ENCODE measurements around the gene C10orf88. TPM values are rescaled to one million over a fixed set of nuclear protein-coding genes. Genes with fewer than 3 reads are reported as not detected.

The C10orf88 gene
- total and polyA plus RNA-seq, 4 experiments from 2014 or later, result 8.1 to 12.3 (median 10.1) TPM

DNA sequence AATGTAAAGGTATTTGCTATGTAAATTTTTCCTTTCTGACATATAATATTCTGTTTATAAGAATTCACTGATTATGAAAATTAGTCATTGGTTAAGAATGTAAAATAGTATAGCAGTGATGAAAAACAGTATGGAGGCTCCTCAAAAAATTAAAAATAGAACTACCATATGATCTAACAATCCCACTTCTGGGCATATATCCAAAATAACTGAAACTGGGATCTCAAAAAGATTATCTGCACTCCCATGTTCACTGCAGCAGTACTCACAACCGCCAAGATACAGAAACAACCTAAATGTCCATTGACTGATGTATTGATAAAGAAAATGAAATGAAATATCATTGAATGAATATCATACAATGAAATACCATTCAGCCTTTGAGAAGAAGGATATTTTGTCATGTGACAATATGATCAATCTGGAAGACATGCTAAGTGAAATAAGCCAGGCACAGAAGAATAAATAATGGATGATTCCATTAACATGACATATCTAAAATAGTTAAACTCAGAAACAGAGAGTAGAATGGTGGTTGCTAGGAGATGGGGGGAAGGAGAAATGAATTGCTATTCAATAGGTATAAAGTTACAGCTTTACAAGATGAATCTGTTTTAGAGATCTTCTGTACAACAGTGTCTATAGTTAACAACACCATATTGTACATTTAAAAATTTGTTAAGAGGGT, 14.0 kb downstream of the C10orf88 start:
- Histone ChIP-seq H3K27ac (ENCODE audit: low read depth, low read length) (no peak overlapping the region), H3K9me3 (ENCODE audit: control insufficient read depth in 1 of 2, low read length in 2 of 2) (no peaks in the 10 kb centered on the region), H3K36me3 (ENCODE audit: insufficient read depth, low read length) (peaks cover 7% of the 10 kb centered on the region), H3K4me3 (ENCODE audit: low read length in 2 of 2) (no peak overlapping the region), H3K27me3 (ENCODE audit: insufficient read depth, low read length) (no peaks in the 10 kb centered on the region), H3K4me1 (ENCODE audit: insufficient read depth, low read length) (no peaks in the 10 kb centered on the region)
- intact Hi-C loops (cut with micrococcal nuclease), result no loop called here
- Mint-ChIP-seq H3K9me3 (no peaks in the 10 kb centered on the region), H3K4me1 (peaks cover 0 to 7% (median 3%) of the 10 kb centered on the region in 4 donors), H3K4me3 (no peak overlapping the region), H3K36me3 (peaks cover 42 to 45% of the 10 kb centered on the region in 2 donors), H3K27me3 (no peaks in the 10 kb centered on the region), H3K27ac (no peak overlapping the region)
- no peak for DNase-seq
- CTCF ChIA-PET (ENCODE audit: partially characterized antibody), result no interaction called here
- POLR2A ChIA-PET (ENCODE audit: partially characterized antibody), result interaction anchor here (0.8 kb wide), 1 partner anchor 14 kb away, joined by 3 read pairs; the partner anchor contains the start of gene C10orf88

DNA sequence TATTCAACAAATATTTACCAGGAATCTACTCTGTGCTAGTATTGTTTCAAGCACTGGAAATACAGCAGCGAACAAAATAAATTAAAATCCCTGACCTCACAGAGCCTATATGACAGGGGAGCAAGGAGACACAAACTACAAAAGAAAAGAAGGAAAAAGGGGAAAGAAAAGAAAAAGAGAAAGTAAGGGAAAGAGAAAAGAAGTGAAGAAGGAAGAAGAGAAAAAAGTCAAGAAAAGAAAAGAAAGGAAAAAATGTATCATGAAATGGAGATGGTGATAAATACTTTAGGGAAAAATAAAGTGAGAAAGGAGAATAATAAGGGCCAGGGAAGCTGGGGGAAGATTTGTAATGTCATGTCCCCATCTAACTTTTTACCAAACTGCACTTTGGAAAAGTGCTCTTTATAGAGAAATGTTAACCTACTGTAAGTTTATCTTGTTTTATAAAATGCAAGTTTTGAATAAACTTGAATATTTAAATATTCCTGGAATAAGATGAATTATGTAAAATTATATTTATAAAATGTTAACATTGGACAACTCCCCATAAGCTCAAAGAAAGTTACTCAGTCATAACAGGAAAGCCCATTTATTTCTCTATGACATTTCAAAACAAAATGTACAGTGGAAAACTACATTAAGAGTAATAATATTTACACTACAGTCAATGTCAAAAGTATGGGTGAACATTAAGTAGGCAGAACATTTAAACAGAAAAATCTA, 14.7 kb downstream of the C10orf88 start:
- Histone ChIP-seq H3K4me1 (ENCODE audit: insufficient read depth, low read length) (no peaks in the 10 kb centered on the region), H3K4me3 (ENCODE audit: low read length in 2 of 2) (no peak overlapping the region), H3K27me3 (ENCODE audit: insufficient read depth, low read length) (no peaks in the 10 kb centered on the region), H3K36me3 (ENCODE audit: insufficient read depth, low read length) (peaks cover 7% of the 10 kb centered on the region), H3K27ac (ENCODE audit: low read depth, low read length) (no peak overlapping the region), H3K9me3 (ENCODE audit: control insufficient read depth in 1 of 2, low read length in 2 of 2) (no peaks in the 10 kb centered on the region)
- H3K27me3 Mint-ChIP-seq, result no peaks in the 10 kb centered on the region
- no peak overlapping the region for H3K4me3 Mint-ChIP-seq
- ChIA-PET POLR2A (ENCODE audit: partially characterized antibody) (no interaction called here), CTCF (ENCODE audit: partially characterized antibody) (interaction anchor here (1.1 kb wide), 1 partner anchor 9 kb away, joined by 3 read pairs; no protein-coding TSS in a partner anchor)
- no peaks in the 10 kb centered on the region for H3K9me3 Mint-ChIP-seq
- peak overlapping the region in 1 of 7 donors; percentile 49 for H3K27ac Mint-ChIP-seq
- peaks cover 0 to 7% (median 3%) of the 10 kb centered on the region in 4 donors for H3K4me1 Mint-ChIP-seq
- peaks cover 44 to 47% of the 10 kb centered on the region in 2 donors for H3K36me3 Mint-ChIP-seq
- DNase-seq, result no peak
- intact Hi-C loops (cut with micrococcal nuclease), result no loop called here

DNA sequence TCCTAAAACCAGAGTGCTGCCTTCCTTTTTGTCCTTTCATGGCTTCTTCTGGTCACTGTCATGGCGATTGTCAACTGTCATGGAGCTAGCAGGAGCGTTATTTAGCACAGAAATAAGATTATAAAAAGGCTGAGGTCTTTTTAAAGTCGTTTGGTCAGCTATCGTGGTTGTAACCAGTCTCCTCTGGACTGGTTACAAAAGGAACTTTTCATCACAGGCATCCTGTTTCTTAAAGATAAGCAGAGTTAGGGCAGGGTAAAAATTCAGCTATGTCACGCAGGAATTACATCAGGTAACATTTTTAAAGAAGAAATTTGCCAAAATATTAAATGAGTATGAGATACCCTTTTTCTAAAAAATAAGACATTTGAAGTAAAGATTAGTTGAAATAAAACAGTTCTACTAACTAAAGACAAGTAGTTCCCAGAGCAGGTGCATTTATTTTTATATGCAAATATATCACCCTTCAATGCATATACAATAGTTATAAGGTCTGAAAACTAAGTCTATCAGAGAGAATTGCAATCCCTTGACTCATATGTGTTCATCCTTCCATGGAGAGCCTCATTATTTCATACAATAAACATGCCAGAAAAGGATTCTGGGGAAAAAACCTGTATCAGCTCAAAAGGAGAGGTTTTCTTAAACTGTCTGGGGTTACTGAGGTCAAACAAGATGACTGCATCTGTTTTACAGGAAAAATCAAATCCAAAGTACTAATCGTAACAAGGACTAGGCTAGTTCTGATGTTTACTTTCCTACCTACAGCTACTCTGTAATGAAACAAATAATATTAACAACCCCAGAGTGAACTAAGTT, 22.7 kb downstream of the C10orf88 start:
- ChIA-PET CTCF (ENCODE audit: partially characterized antibody) (no interaction called here), POLR2A (ENCODE audit: partially characterized antibody) (no interaction called here)
- H3K27me3 Mint-ChIP-seq, result no peaks in the 10 kb centered on the region

DNA sequence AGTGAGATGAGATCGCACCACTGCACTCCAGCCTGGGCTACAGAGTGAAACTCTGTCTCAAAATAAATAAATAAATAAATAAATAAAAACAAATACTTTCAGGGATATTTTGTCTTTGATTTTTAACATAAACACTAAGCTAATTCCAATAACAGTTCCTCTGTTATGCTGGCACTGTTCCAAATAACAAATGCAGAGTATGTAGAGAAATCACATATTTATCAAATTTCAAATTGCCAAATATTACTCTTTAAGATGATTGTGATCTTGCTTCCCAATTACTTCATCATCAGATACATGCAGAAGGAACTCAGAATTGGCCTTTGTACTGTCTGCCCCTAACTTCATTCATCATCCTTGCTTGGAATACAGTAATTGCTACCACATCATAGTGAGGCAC, 23.9 kb downstream of the C10orf88 start:
- Mint-ChIP-seq H3K9me3 (no peaks in the 10 kb centered on the region), H3K27me3 (no peaks in the 10 kb centered on the region), H3K36me3 (peaks cover 7 to 9% of the 10 kb centered on the region in 2 donors), H3K27ac (no peak overlapping the region), H3K4me1 (peaks cover 0 to 3% (median under 1%) of the 10 kb centered on the region in 4 donors), H3K4me3 (no peak overlapping the region)
- ChIA-PET CTCF (ENCODE audit: partially characterized antibody) (no interaction called here), POLR2A (ENCODE audit: partially characterized antibody) (no interaction called here)
- Histone ChIP-seq H3K27me3 (ENCODE audit: insufficient read depth, low read length) (no peaks in the 10 kb centered on the region), H3K9me3 (ENCODE audit: control insufficient read depth in 1 of 2, low read length in 2 of 2) (no peaks in the 10 kb centered on the region), H3K4me1 (ENCODE audit: insufficient read depth, low read length) (no peaks in the 10 kb centered on the region), H3K36me3 (ENCODE audit: insufficient read depth, low read length) (no peaks in the 10 kb centered on the region), H3K4me3 (ENCODE audit: low read length in 2 of 2) (no peak overlapping the region), H3K27ac (ENCODE audit: low read depth, low read length) (no peak overlapping the region)
- intact Hi-C loops (cut with micrococcal nuclease), result no loop called here
- no peak for DNase-seq

More for the DNA sequence above, 22.7 kb downstream of the C10orf88 start:
- H3K9me3 ChIP-seq (ENCODE audit: control insufficient read depth in 1 of 2, low read length in 2 of 2), result no peaks in the 10 kb centered on the region
- H3K27me3 ChIP-seq (ENCODE audit: insufficient read depth, low read length), result no peaks in the 10 kb centered on the region
- Mint-ChIP-seq H3K4me1 (peaks cover 0 to 3% (median under 1%) of the 10 kb centered on the region in 4 donors), H3K4me3 (no peak overlapping the region), H3K36me3 (peaks cover 12 to 15% of the 10 kb centered on the region in 2 donors), H3K27ac (no peak overlapping the region), H3K9me3 (no peaks in the 10 kb centered on the region)
- no peaks in the 10 kb centered on the region for H3K4me1 ChIP-seq (ENCODE audit: insufficient read depth, low read length)
- no peak overlapping the region for H3K27ac ChIP-seq (ENCODE audit: low read depth, low read length)
- no peak for DNase-seq
- H3K36me3 ChIP-seq (ENCODE audit: insufficient read depth, low read length), result no peaks in the 10 kb centered on the region
- H3K4me3 ChIP-seq (ENCODE audit: low read length in 2 of 2), result no peak overlapping the region
- intact Hi-C loops (cut with micrococcal nuclease), result no loop called here

DNA sequence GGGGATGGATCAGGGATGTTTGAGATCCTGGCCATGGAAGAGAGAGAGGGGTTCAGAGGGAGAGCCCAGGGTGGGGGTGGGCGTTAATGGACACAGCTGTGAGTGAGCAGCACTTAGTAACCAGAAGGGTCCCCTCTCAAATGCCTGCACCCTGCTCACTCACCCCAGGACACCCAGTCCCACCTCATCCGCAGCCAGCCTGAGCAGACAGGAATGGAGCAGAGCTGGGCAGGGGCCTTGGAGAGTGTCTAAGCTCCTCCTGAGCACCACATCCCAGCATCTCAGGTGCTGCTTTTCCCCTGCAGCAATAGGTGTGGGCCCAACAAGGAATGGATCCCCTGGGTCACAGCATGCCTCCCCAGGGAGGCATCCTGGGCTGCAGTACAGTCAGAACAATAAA, 38.3 kb downstream of the C10orf88 start:
- no peak for DNase-seq
- CTCF ChIA-PET (ENCODE audit: partially characterized antibody), result no interaction called here

DNA sequence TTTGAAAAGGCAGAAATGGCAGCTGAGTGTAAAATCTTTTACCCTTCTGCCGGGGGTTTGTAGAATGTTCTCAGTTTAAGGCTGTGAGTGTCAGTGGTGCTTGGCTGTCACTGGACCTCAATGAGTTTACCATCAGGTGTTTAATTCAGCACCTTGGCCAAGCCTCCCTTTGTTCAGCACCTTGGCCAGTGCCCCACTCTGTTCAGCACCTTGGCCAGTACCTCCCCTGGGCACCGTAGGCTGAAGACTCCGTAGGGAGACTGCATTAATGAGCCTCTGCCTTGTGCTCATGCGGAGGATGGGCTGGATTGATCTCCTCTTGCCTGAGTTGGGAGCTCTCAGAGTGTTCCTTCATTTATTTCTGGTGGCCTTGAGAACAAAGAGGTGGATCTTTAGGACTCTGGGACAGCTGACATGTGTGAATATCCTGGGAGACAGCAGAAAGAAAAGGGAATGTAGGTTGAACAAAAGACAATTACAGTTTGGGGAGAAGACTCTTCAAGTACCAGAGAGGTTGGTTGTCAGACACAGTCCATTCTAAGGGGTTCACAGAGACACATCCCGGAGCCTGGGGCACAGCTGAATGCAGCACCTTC, 42.0 kb downstream of the C10orf88 start:
- POLR2A ChIA-PET (ENCODE audit: partially characterized antibody), result no interaction called here
- peaks cover 0 to 7% (median 2%) of the 10 kb centered on the region in 8 donors for H3K9me3 Mint-ChIP-seq
- H3K4me3 ChIP-seq (ENCODE audit: low read length in 2 of 2), result no peak overlapping the region
- peaks cover 0 to 3% of the 10 kb centered on the region in 2 donors for H3K36me3 Mint-ChIP-seq
- peak; percentile 41 to 60 (median 43) for DNase-seq
- no peak overlapping the region for H3K27ac ChIP-seq (ENCODE audit: low read depth, low read length)
- intact Hi-C loops (cut with micrococcal nuclease), result no loop called here
- H3K27me3 ChIP-seq (ENCODE audit: insufficient read depth, low read length), result no peaks in the 10 kb centered on the region
- H3K9me3 ChIP-seq (ENCODE audit: control insufficient read depth in 1 of 2, low read length in 2 of 2), result no peaks in the 10 kb centered on the region
- H3K27me3 Mint-ChIP-seq, result peaks cover 3 to 9% of the 10 kb centered on the region in 2 donors
- CTCF ChIA-PET (ENCODE audit: partially characterized antibody), result interaction anchor here (0.9 kb wide), 1 partner anchor 16 kb away, joined by 3 read pairs; no protein-coding TSS in a partner anchor
- no peaks in the 10 kb centered on the region for H3K4me1 ChIP-seq (ENCODE audit: insufficient read depth, low read length)
- H3K27ac Mint-ChIP-seq, result no peak overlapping the region
- H3K4me1 Mint-ChIP-seq, result no peaks in the 10 kb centered on the region
- H3K4me3 Mint-ChIP-seq, result no peak overlapping the region
- H3K36me3 ChIP-seq (ENCODE audit: insufficient read depth, low read length), result no peaks in the 10 kb centered on the region

More for the DNA sequence above, 38.3 kb downstream of the C10orf88 start:
- Histone ChIP-seq H3K36me3 (ENCODE audit: insufficient read depth, low read length) (no peaks in the 10 kb centered on the region), H3K27ac (ENCODE audit: low read depth, low read length) (no peak overlapping the region), H3K4me1 (ENCODE audit: insufficient read depth, low read length) (no peaks in the 10 kb centered on the region), H3K4me3 (ENCODE audit: low read length in 2 of 2) (no peak overlapping the region), H3K9me3 (ENCODE audit: control insufficient read depth in 1 of 2, low read length in 2 of 2) (no peaks in the 10 kb centered on the region), H3K27me3 (ENCODE audit: insufficient read depth, low read length) (no peaks in the 10 kb centered on the region)
- intact Hi-C loops (cut with micrococcal nuclease), result no loop called here
- peaks cover 0 to 9% (median 3%) of the 10 kb centered on the region in 8 donors for H3K9me3 Mint-ChIP-seq
- H3K27ac Mint-ChIP-seq, result no peak overlapping the region
- H3K4me3 Mint-ChIP-seq, result no peak overlapping the region
- POLR2A ChIA-PET (ENCODE audit: partially characterized antibody), result no interaction called here
- peaks cover 0 to 3% of the 10 kb centered on the region in 2 donors for H3K36me3 Mint-ChIP-seq
- peaks cover 3 to 9% of the 10 kb centered on the region in 2 donors for H3K27me3 Mint-ChIP-seq
- H3K4me1 Mint-ChIP-seq, result no peaks in the 10 kb centered on the region

Data from CD4-positive, alpha-beta memory T cell (primary cell).